ENCODE results near the gene NEIL1. TPM values are rescaled to one million over a fixed set of nuclear protein-coding genes. Genes with fewer than 3 reads are reported as not detected.
"Not testable (repeated sequence)": the region's sequence is repeated elsewhere in the genome, so short reads cannot be mapped to it uniquely, and the experiment has no call there.

Gene NEIL1
- total and polyA plus RNA-seq, 3 donors from 2014 or later, result 12.9 to 30.2 (median 19.8) TPM

DNA sequence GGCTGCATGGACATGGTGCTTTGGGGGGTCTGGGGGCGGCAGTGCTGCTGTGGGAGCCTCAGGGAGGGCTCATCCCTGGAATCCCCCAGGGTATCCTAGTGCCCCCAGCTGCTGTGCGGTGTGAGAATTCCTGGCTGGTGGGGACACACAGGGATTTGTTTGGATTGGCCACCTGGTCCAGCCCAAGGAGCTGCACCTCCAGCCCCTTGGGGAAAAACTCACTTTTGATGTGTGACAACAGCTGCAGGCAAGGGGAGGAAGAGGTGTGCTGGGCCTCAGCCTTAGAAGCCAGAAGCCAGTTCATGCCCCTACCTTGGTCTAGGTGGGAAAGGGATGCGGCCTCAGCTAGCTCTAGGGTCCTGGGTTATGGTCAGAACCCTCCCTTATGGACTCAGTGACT is 19.3 kb upstream of the NEIL1 start:
- Histone ChIP-seq H3K27ac (no peak overlapping the region), H3K9me3 (no peaks in the 10 kb centered on the region), H3K27me3 (no peaks in the 10 kb centered on the region), H3K4me1 (no peaks in the 10 kb centered on the region), H3K4me3 (no peak overlapping the region), H3K36me3 (ENCODE audit: low read depth, missing control alignments) (no peaks in the 10 kb centered on the region)
- TF ChIP-seq CTCF (IDR thresholded peaks at IDR 0.05), result no peak
- no peak for TF ChIP-seq POLR2A (IDR thresholded peaks at IDR 0.05)
- no peak for DNase-seq
- 100% methylated on average over 1 to 3 of the region's 3 CpGs for WGBS, 2 donors
- intact Hi-C loops (cut with DNase I; ENCODE audit: low total_unique reads), result no loop called here

DNA sequence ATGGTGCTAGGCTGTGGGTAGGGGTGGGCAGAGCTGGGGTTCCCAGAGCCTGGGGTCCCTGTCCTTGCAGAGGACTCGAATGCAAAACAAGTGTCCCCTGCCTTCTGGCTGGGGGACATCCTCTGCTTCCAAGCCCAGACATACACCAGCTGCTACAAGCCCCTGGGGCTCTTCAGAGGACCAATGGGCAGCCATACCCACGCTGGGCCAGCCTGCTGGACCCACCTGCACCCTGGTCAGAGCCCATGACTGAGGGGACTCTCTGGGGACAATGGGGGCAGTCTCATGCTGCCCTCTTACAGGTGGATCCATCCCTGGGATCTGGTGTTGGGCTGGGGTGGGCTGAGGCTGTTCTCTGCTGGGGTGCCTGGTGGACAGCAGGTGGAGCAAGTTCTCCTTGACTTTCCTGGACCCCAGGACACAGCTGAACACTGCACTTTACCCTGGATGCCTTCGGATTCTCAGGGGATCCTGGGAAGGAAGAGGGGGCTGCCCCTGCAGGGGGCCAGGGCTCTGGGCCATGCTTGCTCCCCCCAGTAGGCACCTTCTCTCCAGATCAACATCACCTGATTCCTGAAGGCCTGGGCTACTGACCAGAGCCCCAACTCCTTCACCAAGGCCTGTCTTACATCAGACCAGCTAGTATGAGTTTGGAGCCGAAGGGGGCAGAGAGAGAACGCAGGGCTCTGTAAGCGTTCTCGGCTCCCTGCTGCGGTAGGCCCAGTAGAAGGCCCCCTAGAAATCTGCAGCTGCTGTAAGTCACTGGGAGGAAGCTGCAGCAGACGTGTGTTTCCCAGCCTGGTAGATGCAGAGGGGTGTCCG is 18.1 kb upstream of the NEIL1 start:
- DNase-seq, result no peak
- TF ChIP-seq POLR2A (IDR thresholded peaks at IDR 0.05), result no peak
- TF ChIP-seq CTCF (IDR thresholded peaks at IDR 0.05), result no peak
- 48 to 80% methylated on average over 2 to 10 of the region's 10 CpGs for WGBS, 2 donors

GRCh38 chr15:75329571-75329970 is 17.3 kb upstream of the NEIL1 start:
- Histone ChIP-seq H3K9me3 (no peaks in the 10 kb centered on the region), H3K4me1 (no peaks in the 10 kb centered on the region), H3K27ac (no peak overlapping the region), H3K27me3 (no peaks in the 10 kb centered on the region), H3K4me3 (no peak overlapping the region), H3K36me3 (ENCODE audit: low read depth, missing control alignments) (no peaks in the 10 kb centered on the region)
- DNase-seq, result no peak
- intact Hi-C loops (cut with DNase I; ENCODE audit: low total_unique reads), result no loop called here
- 82 to 92% methylated on average over 2 of the region's 2 CpGs for WGBS, 2 donors
- TF ChIP-seq CTCF (IDR thresholded peaks at IDR 0.05) (no peak), POLR2A (IDR thresholded peaks at IDR 0.05) (no peak)

More for the DNA sequence above, 18.1 kb upstream of the NEIL1 start:
- intact Hi-C loops (cut with DNase I; ENCODE audit: low total_unique reads), result no loop called here
- Histone ChIP-seq H3K36me3 (ENCODE audit: low read depth, missing control alignments) (no peaks in the 10 kb centered on the region), H3K27me3 (no peaks in the 10 kb centered on the region), H3K9me3 (no peaks in the 10 kb centered on the region), H3K27ac (no peak overlapping the region), H3K4me3 (no peak overlapping the region), H3K4me1 (no peaks in the 10 kb centered on the region)

- H3K4me3 ChIP-seq; H3K27ac ChIP-seq; H3K27me3 ChIP-seq; H3K9me3 ChIP-seq; H3K4me1 ChIP-seq; H3K36me3 ChIP-seq (ENCODE audit: low read depth, missing control alignments); DNase-seq; intact Hi-C loops (cut with DNase I; ENCODE audit: low total_unique reads): not testable (repeated sequence)
- WGBS, 2 donors, result 69 to 74% methylated on average over 7 of the region's 7 CpGs
These were observed 14.7 kb upstream of the NEIL1 start for GRCh38 chr15:75332093-75332492.

GRCh38 chr15:75333654-75334419 is 13.0 kb upstream of the NEIL1 start:
- WGBS, 2 donors, result 91 to 92% methylated on average over 15 of the region's 15 CpGs
- H3K4me1 ChIP-seq, H3K27ac ChIP-seq: not testable (repeated sequence)

More at GRCh38 chr15:75333654-75334419, 13.0 kb upstream of the NEIL1 start:
- intact Hi-C loops (cut with DNase I; ENCODE audit: low total_unique reads); H3K4me3 ChIP-seq; H3K36me3 ChIP-seq (ENCODE audit: low read depth, missing control alignments); H3K27me3 ChIP-seq; DNase-seq; H3K9me3 ChIP-seq: not testable (repeated sequence)

Data from testis (tissue), 3 donors.